Astrocyte (in vitro differentiated cells and primary cell): ENCODE measurements around the gene EVC.

ENCODE experiments used
- CTCF ChIP-seq: IDR thresholded peaks from 2 replicates; pipeline ENCODE4 v1.5.1; 2011; ENCODE audit warnings: low read depth, mild to moderate bottlenecking, inconsistent platforms, low read length, moderate library complexity; ENCODE audit not compliant: insufficient read depth
- EZH2 ChIP-seq: IDR thresholded peaks from 2 replicates; pipeline ENCODE4 v1.6.1; 2012; ENCODE audit warnings: mild to moderate bottlenecking, low read length, inconsistent platforms; ENCODE audit not compliant: insufficient read depth

GRCh38 chr4:5787311-5787710 is 76.3 kb downstream of the EVC start:
- no peak for TF ChIP-seq CTCF
- TF ChIP-seq EZH2: no peak
